HG03521 (cell line): ENCODE data around the gene KRTAP6-3.

ENCODE experiments used
- ATAC-seq: cut with Tn5 transposase; IDR thresholded peaks from one replicate; pipeline ENCODE4 v1.9.1; 2021; ENCODE audit warnings: mild to moderate bottlenecking, moderate library complexity; ENCODE audit not compliant: unreplicated experiment

Gene KRTAP6-3

DNA sequence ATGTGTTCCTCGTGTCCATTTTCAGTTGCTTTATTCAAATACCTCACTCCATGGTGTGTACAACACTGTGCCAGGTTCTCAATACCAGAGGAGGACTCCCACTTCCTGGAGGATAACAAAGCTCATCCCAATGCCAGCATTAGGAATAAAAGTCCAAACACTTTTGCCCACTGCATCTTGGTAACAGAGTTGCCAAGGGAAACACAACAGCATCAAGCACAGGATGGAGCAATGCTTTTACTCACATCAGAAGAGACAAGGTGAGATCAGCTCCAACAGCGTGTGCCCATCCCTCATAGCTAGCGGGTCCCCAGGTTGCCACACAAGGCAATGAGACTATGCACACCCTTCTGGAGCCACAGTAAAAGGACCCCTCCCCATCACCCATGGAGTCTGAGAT is 31.1 kb downstream of the KRTAP6-3 start:
- ATAC-seq = no peak

DNA sequence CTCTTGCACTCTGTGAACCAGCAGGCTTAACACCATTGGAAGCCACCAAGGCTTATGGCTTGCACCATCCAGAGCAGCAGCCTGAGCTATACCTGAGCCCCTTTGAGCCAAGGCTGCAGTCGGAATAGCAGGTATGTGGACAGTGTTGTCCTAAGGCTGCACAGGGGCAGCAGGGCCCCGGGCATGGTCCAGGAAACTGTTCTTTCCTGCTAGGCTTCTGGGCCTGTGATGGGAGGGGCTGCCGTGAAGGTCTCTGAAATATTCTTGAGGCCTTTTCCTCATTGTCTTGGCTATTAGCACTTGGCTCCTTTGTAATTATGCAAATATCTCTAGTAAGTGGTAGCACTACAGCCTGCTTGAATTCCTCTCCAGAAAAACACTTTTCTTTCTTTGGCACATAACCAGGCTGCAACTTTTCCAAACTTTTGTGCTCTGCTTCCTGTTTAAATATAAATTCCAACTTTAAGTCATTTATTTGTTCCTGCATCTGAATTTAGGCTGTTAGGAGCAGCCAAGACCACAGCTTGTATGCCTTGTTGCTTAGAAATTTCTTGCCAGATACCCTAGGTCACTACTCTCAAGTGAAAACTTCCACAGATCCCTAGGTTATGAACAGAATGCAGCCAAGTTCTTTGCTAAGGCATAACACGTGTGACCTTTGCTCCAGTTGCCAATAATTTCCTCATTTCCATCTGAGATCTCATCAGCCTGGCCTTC is 33.4 kb downstream of the KRTAP6-3 start:
- no peak for ATAC-seq

DNA sequence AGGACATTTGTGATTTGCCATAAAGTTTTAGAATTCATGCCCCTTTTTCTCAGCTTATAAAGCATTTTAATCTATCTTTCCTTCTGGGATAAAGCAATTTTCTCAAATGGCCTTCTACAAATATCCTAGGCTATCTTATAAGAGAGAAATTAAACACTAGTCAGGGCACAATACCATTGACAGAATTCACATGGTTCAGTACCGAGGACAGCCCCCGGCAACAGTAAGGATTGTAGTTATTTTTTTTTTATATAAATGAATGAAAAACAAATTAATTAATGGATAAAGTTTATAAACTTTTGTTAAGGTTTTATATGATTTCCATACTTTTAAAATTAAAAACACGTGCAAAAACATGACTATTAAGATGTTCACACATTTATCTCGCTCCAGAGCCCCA is 35.9 kb downstream of the KRTAP6-3 start:
- no peak for ATAC-seq

DNA sequence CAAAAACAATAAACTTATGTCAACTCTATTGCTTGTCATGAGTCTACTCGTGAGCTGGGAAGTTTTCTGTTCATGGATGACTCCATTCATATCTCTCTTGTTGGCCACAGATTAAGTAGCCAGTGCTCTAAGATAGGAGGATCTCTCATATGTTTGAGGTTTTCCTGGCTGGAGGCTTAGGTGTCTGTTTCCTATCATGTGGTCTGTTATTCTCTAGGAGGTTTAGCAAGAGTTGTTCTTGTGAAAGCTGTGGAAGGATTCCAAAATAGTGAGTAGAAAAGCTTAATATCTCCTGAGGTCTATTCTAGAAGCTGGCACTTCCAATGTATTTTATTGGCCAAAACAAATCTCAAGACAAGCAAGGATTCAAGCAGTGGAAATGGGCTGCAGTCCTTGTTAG is 37.0 kb downstream of the KRTAP6-3 start:
- no peak for ATAC-seq

DNA sequence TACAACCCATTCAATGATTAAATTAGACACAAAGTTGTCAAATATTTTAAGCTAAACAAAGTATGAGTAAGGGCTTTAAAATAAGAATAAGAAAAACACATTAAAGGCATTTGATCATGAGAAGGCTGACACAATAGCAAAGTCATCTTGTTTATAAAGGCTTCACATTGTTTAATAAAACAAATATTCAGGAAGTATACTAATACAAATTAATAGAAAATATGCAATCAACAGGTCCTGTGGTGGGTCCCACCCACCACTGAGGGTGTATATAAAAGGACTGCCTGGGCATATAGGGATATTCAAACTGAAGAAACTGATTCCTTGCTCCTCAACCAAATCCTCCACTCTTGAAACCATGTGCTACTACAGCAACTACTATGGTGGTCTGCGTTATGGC is 42.7 kb downstream of the KRTAP6-3 start, which contains the start of gene KRTAP20-2:
TSS of gene KRTAP20-2 (plus strand) at position 301 of the 400 bp plus-strand sequence. CDS start at position 359, 58 bp downstream.
- no peak for ATAC-seq

DNA sequence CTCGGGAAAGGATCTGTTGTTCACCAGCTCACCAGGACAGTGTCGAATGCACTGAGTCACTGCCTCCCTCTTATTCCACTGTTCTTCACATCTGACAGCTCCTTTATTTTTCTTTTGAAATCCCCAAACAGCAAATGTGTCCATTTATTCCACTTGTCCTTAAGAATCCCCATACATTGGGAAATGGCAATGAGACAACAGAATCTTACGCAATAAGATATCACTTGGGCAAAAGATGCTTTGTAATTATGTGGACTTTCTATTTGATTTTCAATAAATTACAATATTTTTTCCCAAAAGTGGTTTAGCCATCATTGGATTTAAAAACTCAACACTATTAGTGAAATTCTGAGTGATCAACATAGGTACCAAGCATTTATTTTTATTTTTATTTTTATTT is 46.4 kb downstream of the KRTAP6-3 start:
- no peak for ATAC-seq

DNA sequence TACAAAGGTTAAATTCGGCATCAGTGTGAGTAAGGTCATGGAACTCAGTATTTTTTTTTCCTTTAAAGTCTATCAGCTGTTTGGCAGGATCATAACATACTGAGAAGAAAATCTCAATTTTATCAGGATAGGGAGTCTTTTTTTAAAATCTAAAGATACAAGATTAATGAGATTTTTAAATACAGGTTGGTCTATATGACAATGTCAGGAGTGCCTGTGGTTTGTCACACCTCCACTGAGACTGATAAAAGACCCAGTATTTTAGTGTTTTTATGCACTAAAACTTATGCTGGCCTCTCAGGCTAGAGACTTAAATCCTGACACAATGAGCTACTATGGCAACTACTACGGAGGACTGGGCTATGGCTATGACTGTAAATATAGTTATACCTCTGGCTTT is 50.3 kb downstream of the KRTAP6-3 start, which contains the start of gene KRTAP20-3:
TSS of gene KRTAP20-3 (plus strand) at position 301 of the 400 bp plus-strand sequence.
- ATAC-seq = no peak
